Activated T-helper 1 cell treated with anti-CD3 and anti-CD28 coated beads, Interleukin-12 subunit alpha, Interleukin-12 subunit beta, Interleukin-2, Interleukin-4 antibody, amounts not matched to agents 30 ng/mL and 10 ng/mL and 1 ng/mL, durations not matched to agents 14 hours and 24 hours and 36 hours (primary cell): ENCODE data around the gene MYBPH. TPM values are rescaled to one million over a fixed set of nuclear protein-coding genes. Genes with fewer than 3 reads are reported as not detected.

Experiments
- DNase-seq: peaks from one replicate; pipeline ENCODE4 v3.0.0; 2021; ENCODE audit warnings: low spot score
- H3K27ac Mint-ChIP-seq: one replicate; pipeline ENCODE4 v1.8.0; 2021; ENCODE audit warnings: mild to moderate bottlenecking, mixed read lengths
- H3K27me3 Mint-ChIP-seq: one replicate; pipeline ENCODE4 v1.8.0; 2022; ENCODE audit warnings: mild to moderate bottlenecking, moderate library complexity, mixed read lengths; ENCODE audit not compliant: insufficient read depth
- H3K36me3 Mint-ChIP-seq: one replicate; pipeline ENCODE4 v1.8.0; 2021; ENCODE audit warnings: low read depth, mixed read lengths
- H3K4me1 Mint-ChIP-seq: one replicate; pipeline ENCODE4 v1.8.0; 2021; ENCODE audit warnings: low read depth, mixed read lengths
- H3K4me3 Mint-ChIP-seq: one replicate; pipeline ENCODE4 v1.8.0; 2021; ENCODE audit warnings: mild to moderate bottlenecking, moderate library complexity, mixed read lengths
- H3K9me3 Mint-ChIP-seq: one replicate; pipeline ENCODE4 v1.8.0; 2021; ENCODE audit warnings: mixed read lengths
- intact Hi-C: fragments of 100-400 bp; cut with micrococcal nuclease; formaldehyde crosslinking; loops from one replicate; pipeline ENCODE4 v1.15.1; 2024
- total RNA-seq: library from RNA; stranded (reverse); gene quantifications from 2 replicates; pipeline ENCODE4 v1.2.3, GENCODE V29; 2022

MYBPH gene
- total RNA-seq, 1 donor from 2014 or later: not detected

- intact Hi-C loops: no loop called here
- peaks cover 2% of the 10 kb centered on the region for H3K27me3 Mint-ChIP-seq
- H3K4me1 Mint-ChIP-seq: no peaks in the 10 kb centered on the region
Measured at GRCh38 chr1:203173011-203173555, 2.5 kb downstream of the MYBPH start.

GRCh38 chr1:203172184-203173010 is 3.2 kb downstream of the MYBPH start:
- Mint-ChIP-seq H3K4me3 (no peak overlapping the region), H3K27ac (no peak overlapping the region), H3K4me1 (no peaks in the 10 kb centered on the region), H3K9me3 (no peaks in the 10 kb centered on the region), H3K36me3 (no peaks in the 10 kb centered on the region), H3K27me3 (peaks cover 2% of the 10 kb centered on the region)
- intact Hi-C loops: loop anchor here (1.0 kb wide), 1 partner anchor 44 kb away; no protein-coding TSS in a partner anchor
- DNase-seq: peak; percentile 17

More at GRCh38 chr1:203173011-203173555, 2.5 kb downstream of the MYBPH start:
- Mint-ChIP-seq H3K36me3 (no peaks in the 10 kb centered on the region), H3K9me3 (no peaks in the 10 kb centered on the region), H3K27ac (no peak overlapping the region), H3K4me3 (no peak overlapping the region)
- DNase-seq: no peak

GRCh38 chr1:203171341-203172183 is 4.1 kb downstream of the MYBPH start:
- peaks cover 2% of the 10 kb centered on the region for H3K27me3 Mint-ChIP-seq
- intact Hi-C loops: loop anchor here (1.0 kb wide), 1 partner anchor 45 kb away; no protein-coding TSS in a partner anchor
- H3K27ac Mint-ChIP-seq: no peak overlapping the region
- H3K36me3 Mint-ChIP-seq: no peaks in the 10 kb centered on the region
- no peak for DNase-seq
- H3K4me3 Mint-ChIP-seq: no peak overlapping the region
- no peaks in the 10 kb centered on the region for H3K9me3 Mint-ChIP-seq
- H3K4me1 Mint-ChIP-seq: no peaks in the 10 kb centered on the region

GRCh38 chr1:203170625-203171330 is 4.8 kb downstream of the MYBPH start:
- Mint-ChIP-seq H3K27me3 (peaks cover 2% of the 10 kb centered on the region), H3K27ac (no peak overlapping the region), H3K36me3 (no peaks in the 10 kb centered on the region), H3K4me3 (no peak overlapping the region), H3K4me1 (no peaks in the 10 kb centered on the region), H3K9me3 (no peaks in the 10 kb centered on the region)
- DNase-seq: no peak
- intact Hi-C loops: no loop called here

- no peak overlapping the region for H3K27ac Mint-ChIP-seq
- H3K36me3 Mint-ChIP-seq: no peaks in the 10 kb centered on the region
- no peak overlapping the region for H3K4me3 Mint-ChIP-seq
- DNase-seq: no peak
- no peaks in the 10 kb centered on the region for H3K4me1 Mint-ChIP-seq
- H3K27me3 Mint-ChIP-seq: peaks cover 5% of the 10 kb centered on the region
- no peaks in the 10 kb centered on the region for H3K9me3 Mint-ChIP-seq
- intact Hi-C loops: no loop called here
Measured at GRCh38 chr1:203169770-203170520, 5.7 kb downstream of the MYBPH start.

- intact Hi-C loops: no loop called here
- Mint-ChIP-seq H3K4me1 (no peaks in the 10 kb centered on the region), H3K9me3 (no peaks in the 10 kb centered on the region), H3K36me3 (no peaks in the 10 kb centered on the region), H3K27me3 (peaks cover 8% of the 10 kb centered on the region), H3K27ac (no peak overlapping the region), H3K4me3 (no peak overlapping the region)
- no peak for DNase-seq
Measured at GRCh38 chr1:203168991-203169390, 6.6 kb downstream of the MYBPH start.

GRCh38 chr1:203168256-203168786 is 7.3 kb downstream of the MYBPH start:
- no peak overlapping the region for H3K27ac Mint-ChIP-seq
- intact Hi-C loops: no loop called here
- no peaks in the 10 kb centered on the region for H3K9me3 Mint-ChIP-seq
- H3K27me3 Mint-ChIP-seq: peaks cover 9% of the 10 kb centered on the region
- no peak overlapping the region for H3K4me3 Mint-ChIP-seq
- H3K4me1 Mint-ChIP-seq: no peaks in the 10 kb centered on the region
- no peaks in the 10 kb centered on the region for H3K36me3 Mint-ChIP-seq
- DNase-seq: no peak

GRCh38 chr1:203167913-203168200 is 7.8 kb downstream of the MYBPH start:
- peaks cover 12% of the 10 kb centered on the region for H3K27me3 Mint-ChIP-seq
- H3K36me3 Mint-ChIP-seq: no peaks in the 10 kb centered on the region
- intact Hi-C loops: no loop called here
- no peaks in the 10 kb centered on the region for H3K9me3 Mint-ChIP-seq
- DNase-seq: no peak
- no peaks in the 10 kb centered on the region for H3K4me1 Mint-ChIP-seq
- H3K4me3 Mint-ChIP-seq: no peak overlapping the region
- no peak overlapping the region for H3K27ac Mint-ChIP-seq

GRCh38 chr1:203167026-203167912 is 8.4 kb downstream of the MYBPH start:
- H3K27me3 Mint-ChIP-seq: peaks cover 12% of the 10 kb centered on the region
- H3K4me1 Mint-ChIP-seq: no peaks in the 10 kb centered on the region
- H3K9me3 Mint-ChIP-seq: no peaks in the 10 kb centered on the region
- intact Hi-C loops: no loop called here
- H3K36me3 Mint-ChIP-seq: no peaks in the 10 kb centered on the region
- DNase-seq: no peak
- H3K4me3 Mint-ChIP-seq: no peak overlapping the region
- no peak overlapping the region for H3K27ac Mint-ChIP-seq

- no peak overlapping the region for H3K27ac Mint-ChIP-seq
- intact Hi-C loops: no loop called here
- H3K36me3 Mint-ChIP-seq: no peaks in the 10 kb centered on the region
- no peak for DNase-seq
- H3K9me3 Mint-ChIP-seq: no peaks in the 10 kb centered on the region
- H3K27me3 Mint-ChIP-seq: peaks cover 12% of the 10 kb centered on the region
- H3K4me1 Mint-ChIP-seq: no peaks in the 10 kb centered on the region
- no peak overlapping the region for H3K4me3 Mint-ChIP-seq
Measured at GRCh38 chr1:203166192-203166940, 9.3 kb downstream of the MYBPH start.

- Mint-ChIP-seq H3K4me3 (no peak overlapping the region), H3K9me3 (no peaks in the 10 kb centered on the region), H3K36me3 (no peaks in the 10 kb centered on the region), H3K4me1 (no peaks in the 10 kb centered on the region), H3K27me3 (peaks cover 12% of the 10 kb centered on the region), H3K27ac (no peak overlapping the region)
- intact Hi-C loops: no loop called here
- DNase-seq: no peak
Measured at GRCh38 chr1:203165800-203166161, 9.8 kb downstream of the MYBPH start.
